SKM-1 (cell line): ENCODE measurements around the gene S100A16.
"Not testable (repeated sequence)": the region's sequence is repeated elsewhere in the genome, so short reads cannot be mapped to it uniquely, and the experiment has no call there.

Experiments used
- DNase-seq: peaks from one replicate; lab custom pipeline; 2025; ENCODE audit not compliant: unreplicated experiment; lab: John Stamatoyannopoulos, UW

Gene S100A16

DNA sequence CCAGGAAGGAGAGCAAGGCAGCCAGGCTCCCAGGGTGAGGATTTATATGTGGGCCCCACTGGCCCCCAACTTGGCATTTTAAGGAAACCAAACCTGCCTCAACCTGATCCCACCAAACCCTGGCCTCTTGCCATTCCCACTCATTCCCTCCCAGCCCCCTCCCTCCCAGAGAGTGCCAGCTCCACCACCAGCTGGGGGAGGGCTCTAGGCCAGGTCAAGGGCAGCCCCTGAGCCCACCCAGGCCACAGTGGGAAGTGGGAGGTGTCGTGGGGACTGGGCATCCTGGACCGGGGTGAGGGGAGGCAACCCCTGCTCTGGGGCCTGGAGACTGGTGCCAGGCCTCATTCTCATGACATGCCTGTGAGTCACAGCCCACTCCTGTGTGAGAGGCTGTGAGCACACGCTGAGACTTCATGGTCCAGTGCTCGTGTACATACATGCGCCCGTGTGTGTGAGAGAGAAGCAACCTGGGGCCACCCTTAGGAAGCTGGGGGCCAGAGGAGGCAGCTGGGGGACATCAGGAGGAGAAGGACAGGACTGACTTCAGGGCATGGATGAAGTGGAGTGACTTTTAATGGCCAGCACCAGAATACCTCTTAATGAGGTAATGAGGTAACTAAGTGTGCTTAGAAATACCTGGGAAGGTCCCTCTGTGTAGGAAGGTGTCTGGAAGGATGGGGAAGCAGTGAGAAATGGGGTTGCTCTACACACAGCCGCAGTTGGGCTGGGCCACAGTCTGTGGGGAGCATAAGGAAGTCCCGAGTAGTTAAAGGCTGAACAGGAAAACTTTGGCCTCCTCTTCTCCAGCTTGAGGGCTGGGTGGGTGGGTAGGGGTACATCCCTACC is 47.2 kb downstream of the S100A16 start, which contains the start of gene S100A2:
S100A2 (minus strand) TSS at position 316 of the 846 bp plus-strand sequence. CDS start 1,967 bp downstream, outside the sequence.
- no peak for DNase-seq

DNA sequence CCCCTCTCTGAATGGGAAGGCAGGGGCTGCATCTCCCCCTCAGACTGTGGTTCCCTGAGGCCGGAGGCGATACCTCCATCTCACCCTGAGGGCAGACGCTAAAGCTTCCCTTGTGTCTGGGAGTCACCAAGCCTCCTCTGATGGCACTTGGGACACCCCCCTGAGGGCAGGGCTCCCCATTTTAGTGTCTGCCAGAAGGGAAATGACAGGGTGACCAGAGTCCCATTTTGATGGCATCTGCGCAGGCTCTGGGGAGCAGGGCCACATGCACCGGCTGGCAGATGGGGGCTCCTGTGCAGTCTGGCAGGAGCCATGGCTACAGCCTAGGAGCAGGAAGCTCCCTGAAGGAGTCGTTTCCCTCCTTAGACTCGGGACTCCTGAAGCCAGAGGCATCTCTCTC is 48.9 kb downstream of the S100A16 start:
- no peak for DNase-seq

DNA sequence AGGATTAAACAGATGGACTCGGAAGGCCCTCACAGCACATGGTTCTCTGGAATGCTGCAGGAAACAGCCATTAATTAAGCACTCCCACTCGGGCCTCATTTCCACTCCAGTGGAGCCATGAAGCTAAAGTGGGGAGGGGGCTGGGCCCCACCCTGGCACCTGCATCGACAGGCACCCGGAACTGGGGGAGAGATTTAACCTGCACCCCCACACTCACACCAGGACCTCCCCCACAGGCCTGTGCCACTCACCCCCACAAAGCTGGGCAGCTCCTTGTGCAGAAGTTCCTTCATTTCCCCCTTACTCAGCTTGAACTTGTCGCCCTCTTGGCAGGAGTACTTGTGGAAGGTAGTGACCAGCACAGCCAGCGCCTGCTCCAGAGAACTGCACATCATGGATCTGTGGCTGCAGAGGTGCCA is 49.4 kb downstream of the S100A16 start:
- no peak for DNase-seq

DNA sequence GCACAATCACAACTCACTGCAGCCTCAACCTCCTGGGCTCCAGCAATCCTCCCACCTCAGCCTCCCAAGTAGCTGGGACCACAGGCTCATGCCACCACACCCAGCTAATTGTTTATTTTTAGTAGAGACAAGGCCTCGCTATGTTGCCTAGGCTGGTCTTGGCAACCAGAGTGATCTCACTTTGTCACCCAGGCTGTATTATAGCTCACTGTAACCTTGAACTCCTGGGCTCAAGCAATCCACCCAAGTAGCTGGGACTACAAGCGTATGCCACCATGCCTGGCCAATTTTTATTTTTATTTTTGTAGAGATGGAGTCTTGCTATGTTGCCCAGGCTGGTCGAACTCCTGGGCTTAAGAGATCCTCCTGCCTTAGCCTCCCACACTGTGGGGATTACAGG is 50.9 kb downstream of the S100A16 start:
- DNase-seq: not testable (repeated sequence)

GRCh38 chr1:153561466-153561985 is 51.4 kb downstream of the S100A16 start:
- DNase-seq: no peak

DNA sequence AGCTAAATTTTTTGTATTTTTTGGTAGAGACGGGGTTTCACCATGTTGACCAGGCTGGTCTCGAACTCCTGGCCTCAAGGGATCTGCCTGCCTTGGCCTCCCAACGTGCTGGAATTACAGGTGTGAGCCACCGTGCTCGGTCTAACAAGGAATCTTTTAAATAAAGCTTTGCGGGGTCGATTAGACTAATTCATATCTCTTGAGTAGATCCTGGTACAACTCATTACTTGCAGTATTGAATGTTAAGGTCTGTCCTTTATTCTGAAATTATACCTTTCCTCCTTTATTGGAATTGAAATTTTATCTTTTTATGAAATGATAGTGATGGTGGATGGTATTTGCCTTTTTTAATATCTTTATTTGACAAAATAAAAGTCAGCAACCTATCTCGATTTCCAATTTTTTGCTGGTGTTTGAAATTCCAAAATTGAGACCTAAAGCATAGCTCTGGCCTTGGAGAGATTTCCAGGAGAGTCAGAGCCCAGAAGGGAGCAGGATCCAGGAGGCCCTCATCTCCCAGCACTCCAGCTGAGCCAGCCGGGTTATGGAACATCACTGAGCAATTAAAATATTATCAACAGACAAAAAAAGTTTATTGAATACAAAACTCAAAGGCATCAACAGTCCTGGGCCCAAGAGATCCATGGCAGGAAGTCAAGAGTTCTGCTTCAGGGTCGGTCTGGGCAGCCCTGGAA is 52.0 kb downstream of the S100A16 start:
- DNase-seq: no peak

GRCh38 chr1:153560241-153560640 is 52.7 kb downstream of the S100A16 start:
- DNase-seq: no peak

DNA sequence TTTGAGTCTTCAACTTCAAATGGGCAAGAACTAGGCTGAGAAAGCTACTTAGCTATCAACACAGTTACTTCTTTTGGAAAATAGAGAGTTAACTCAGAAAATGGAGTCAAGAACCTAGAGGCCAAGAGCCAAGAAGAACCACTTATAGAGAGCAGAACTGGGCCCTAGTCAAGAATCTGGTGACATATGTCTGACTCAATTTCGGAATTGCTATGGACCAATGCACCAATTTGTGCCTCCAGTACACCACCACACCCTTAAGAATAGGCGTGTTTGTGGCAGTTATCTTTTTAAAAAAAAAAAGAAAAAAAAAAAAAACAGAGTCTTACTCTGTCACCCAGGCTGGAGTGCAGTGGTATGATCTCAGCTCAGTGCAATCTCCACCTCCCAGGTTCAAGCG is 55.1 kb downstream of the S100A16 start:
- DNase-seq: no peak
